Measurements from ENCODE around the gene RING1.

The RING1 gene

DNA sequence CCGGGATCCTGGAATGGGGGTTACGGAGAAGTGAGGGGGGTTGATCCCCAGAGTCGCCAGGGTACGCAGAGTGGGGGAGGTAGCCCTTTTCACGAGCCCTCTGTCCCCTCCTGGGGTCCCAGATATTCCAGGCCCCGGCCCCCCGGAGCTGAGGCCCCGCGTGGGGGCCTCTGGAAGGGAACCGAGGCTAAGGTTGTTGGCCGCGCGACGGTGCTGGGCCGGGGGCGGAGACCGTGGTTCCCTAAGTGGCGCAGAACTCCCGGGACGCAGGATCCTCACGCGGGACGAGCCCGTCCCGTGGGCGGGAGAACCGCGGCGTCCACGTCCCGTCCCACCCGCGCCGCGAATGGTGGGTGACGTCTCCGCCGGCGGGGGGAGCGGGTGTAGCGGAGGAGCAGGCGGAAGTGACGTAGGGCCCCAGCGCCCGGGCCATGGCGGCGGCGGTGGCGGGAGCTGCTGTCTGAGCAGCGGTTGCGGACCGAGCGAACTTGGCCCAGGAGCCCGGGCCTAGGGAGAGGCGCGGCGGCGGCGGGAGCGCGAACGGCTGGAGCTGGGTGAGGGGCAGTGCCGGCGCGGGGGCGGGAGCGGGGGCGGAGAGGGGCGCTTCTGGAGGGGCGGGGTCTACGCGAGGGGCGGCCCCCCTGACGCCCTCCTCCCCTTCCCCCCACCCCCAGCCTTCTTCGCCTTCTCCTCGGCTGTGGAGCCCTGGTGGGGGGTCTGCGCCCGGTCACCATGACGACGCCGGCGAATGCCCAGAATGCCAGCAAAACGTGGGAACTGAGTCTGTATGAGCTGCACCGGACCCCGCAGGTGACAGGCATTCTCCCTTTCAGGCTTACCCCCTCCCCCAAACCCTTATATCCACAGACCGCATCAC, at the start of gene RING1:
RING1 (plus strand) TSS at position 410 of the 877 bp plus-strand sequence; CDS start at position 733, 323 bp downstream.
- TF ChIP-seq, protein P1, sequence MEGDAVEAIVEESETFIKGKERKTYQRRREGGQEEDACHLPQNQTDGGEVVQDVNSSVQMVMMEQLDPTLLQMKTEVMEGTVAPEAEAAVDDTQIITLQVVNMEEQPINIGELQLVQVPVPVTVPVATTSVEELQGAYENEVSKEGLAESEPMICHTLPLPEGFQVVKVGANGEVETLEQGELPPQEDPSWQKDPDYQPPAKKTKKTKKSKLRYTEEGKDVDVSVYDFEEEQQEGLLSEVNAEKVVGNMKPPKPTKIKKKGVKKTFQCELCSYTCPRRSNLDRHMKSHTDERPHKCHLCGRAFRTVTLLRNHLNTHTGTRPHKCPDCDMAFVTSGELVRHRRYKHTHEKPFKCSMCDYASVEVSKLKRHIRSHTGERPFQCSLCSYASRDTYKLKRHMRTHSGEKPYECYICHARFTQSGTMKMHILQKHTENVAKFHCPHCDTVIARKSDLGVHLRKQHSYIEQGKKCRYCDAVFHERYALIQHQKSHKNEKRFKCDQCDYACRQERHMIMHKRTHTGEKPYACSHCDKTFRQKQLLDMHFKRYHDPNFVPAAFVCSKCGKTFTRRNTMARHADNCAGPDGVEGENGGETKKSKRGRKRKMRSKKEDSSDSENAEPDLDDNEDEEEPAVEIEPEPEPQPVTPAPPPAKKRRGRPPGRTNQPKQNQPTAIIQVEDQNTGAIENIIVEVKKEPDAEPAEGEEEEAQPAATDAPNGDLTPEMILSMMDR (IDR thresholded peaks at IDR 0.05; ENCODE audit: control extremely low read depth, extremely low read depth, low read depth, missing control alignments), result no peak
- DNase-seq (ENCODE audit: extremely low spot score), result peak; percentile 95
- ChIA-PET CTCF (interaction anchor here (0.9 to 2.0 kb wide), 8 partner anchors 10 to 193 kb away, joined by 3 to 6 read pairs (median 4); no protein-coding TSS in a partner anchor), POLR2A (interaction anchor here (0.6 to 0.8 kb wide), 5 partner anchors 17 to 236 kb away, joined by 3 to 4 read pairs (median 3); no protein-coding TSS in a partner anchor)

DNA sequence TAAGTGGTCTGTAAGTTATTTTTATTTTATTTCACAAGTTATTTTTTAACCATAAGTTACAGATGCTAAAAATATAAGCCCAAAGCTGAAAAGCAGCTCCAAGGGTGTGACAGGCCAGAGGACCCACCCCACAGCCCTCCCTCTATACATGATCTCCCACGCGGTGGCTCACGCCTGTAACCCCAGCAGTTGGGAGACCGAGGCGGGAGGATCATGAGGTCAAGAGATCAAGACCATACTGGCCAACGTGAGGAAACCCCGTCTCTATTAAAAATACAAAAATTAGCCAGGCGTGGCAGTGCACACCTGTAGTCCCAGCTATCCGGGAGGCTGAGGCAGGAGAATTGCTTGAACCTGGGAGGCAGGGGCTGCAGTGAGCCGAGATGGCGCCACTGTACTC, 48.2 kb upstream of the RING1 start:
- CTCF ChIA-PET, result interaction anchor here (0.6 to 4.9 kb wide), 12 partner anchors 8 to 95 kb away, joined by 3 to 41 read pairs (median 5); no protein-coding TSS in a partner anchor
- DNase-seq (ENCODE audit: extremely low spot score), result no peak
- POLR2A ChIA-PET, result no interaction called here
- TF ChIP-seq, protein P1 (IDR thresholded peaks at IDR 0.05; ENCODE audit: control extremely low read depth, extremely low read depth, low read depth, missing control alignments), result no peak

DNA sequence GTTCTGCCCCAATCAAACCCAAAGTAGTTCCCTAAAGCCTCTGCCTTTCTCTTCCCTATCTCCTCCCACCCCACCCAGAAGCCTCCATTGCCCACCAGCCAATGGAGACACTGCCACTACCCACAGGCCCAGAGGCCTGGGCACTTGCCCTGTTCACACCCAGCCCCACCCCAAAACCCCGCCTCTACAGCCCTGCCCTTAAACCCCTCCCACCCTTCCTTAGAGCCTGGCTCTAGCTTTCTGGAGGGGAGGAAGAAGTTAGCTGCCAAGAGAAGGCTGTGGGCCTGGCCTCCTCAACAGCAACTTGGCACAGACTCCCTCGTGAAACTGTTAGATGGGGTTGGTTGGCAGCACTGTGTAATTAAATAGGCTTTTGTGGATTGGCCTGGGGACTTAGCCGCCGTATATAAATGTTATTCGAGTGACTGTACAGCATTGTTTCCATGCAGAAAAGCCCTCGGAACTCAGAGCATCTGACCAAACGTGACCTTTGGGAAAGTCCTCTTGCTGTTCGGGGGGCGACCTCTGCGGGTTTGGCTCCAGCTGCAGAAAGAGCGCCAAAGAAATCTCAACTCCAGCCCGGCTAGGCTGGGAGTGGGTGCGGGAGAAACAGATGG, 47.5 kb upstream of the RING1 start:
- DNase-seq (ENCODE audit: extremely low spot score), result no peak
- POLR2A ChIA-PET, result no interaction called here

DNA sequence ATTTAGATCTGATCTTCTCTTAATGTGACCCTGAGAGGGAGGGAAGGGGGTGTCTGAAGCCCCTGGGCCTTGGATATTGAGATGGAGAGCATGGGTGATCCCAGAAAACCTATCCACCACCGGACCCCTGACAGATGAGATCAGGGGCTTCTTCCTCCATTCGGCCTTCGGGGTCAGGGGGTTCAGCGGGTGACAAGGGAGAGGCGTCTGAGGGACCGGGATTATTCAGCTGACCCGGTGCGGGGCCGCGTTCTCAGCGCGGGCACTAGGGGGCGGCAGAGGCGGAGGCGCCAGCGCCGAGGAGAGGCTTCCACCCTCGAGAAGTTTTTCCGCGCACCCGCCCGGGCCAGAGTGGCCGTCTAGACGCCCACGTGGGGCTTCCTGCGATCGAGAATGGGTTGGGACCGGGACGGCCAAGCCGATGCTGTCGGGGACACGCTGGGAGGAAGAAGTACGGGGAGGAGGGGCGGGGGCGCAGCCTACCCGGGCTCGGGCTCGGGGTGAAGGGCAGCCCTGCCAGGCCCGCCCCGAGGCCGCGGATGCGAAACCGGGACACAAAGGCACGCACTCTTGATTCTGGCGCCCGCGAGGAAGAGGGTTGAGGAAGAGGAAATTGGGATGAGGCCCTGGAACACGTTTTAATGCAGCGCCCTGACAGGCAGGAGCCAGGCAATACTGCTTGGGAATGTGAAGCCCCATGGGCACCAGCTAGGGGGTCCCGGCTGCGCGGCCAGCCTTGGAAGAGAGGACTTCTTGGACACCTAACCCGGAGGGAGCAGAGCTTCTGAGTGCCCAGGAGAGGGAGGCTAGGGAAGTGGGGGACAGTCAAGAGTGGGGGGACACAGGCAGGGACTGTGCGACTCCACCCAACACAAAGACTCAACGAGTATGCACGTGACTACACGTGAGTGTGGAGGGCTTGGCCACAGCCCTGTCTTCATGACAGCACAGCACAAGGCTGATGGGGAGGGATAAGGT, 46.7 kb upstream of the RING1 start:
- DNase-seq (ENCODE audit: extremely low spot score), result peak; percentile 92
- ChIA-PET CTCF (interaction anchor here (0.9 to 4.9 kb wide), 25 partner anchors 8 to 220 kb away, joined by 3 to 41 read pairs (median 4); partner anchors contain the start of genes HLA-DMA and HLA-DMB), POLR2A (no interaction called here)
- TF ChIP-seq, protein P1 (IDR thresholded peaks at IDR 0.05; ENCODE audit: control extremely low read depth, extremely low read depth, low read depth, missing control alignments), result peak; percentile 96

More for the DNA sequence above, 47.5 kb upstream of the RING1 start:
- CTCF ChIA-PET, result interaction anchor here (0.6 to 4.9 kb wide), 21 partner anchors 10 to 220 kb away, joined by 3 to 41 read pairs (median 4); partner anchors contain the start of genes HLA-DMA and HLA-DMB
- TF ChIP-seq, protein P1 (IDR thresholded peaks at IDR 0.05; ENCODE audit: control extremely low read depth, extremely low read depth, low read depth, missing control alignments), result no peak

DNA sequence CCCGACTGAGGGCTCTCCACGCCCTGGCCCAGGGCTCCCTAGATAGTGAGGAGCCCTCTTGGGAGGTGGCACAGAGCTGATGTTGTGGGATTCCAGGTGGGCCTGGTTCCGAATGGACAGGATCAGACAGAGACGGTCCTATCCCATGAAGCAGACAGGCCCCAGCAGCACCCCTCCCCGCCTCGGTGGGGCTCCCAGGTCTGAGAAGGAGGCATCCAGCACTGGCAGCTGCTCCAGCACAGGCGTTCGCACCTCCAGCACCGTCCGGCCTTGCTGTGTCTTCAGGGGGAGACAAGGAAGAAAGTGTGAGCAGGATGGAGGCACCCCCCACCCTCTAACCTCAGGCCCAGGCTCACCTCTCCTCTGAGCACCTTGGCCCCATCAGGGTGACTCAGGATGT, 44.8 kb upstream of the RING1 start:
- TF ChIP-seq, protein P1 (IDR thresholded peaks at IDR 0.05; ENCODE audit: control extremely low read depth, extremely low read depth, low read depth, missing control alignments), result no peak
- DNase-seq (ENCODE audit: extremely low spot score), result no peak
- ChIA-PET POLR2A (interaction anchor here (1.1 kb wide), 1 partner anchor 192 kb away, joined by 3 read pairs; no protein-coding TSS in a partner anchor), CTCF (interaction anchor here (1.1 to 2.2 kb wide), 6 partner anchors 10 to 44 kb away, joined by 3 to 12 read pairs (median 4); no protein-coding TSS in a partner anchor)

Measured in GM10248 (cell line).